HepG2 (cell line): ENCODE results near the gene CABLES2. TPM values are rescaled to one million over a fixed set of nuclear protein-coding genes. Genes with fewer than 3 reads are reported as not detected.

Source experiments
- ATF7-NPFF ChIP-seq: sonication (generic); formaldehyde crosslinking; IDR thresholded peaks from 2 replicates; pipeline ENCODE4 v1.8.1; 2023; ENCODE audit warnings: mild to moderate bottlenecking, low read depth, missing genetic modification reagents, moderate library complexity
- CAMTA2 ChIP-seq: sonication (generic); formaldehyde crosslinking; IDR thresholded peaks from 2 replicates; pipeline ENCODE4 v1.4.0; 2020; ENCODE audit warnings: mild to moderate bottlenecking, missing genetic modification reagents, borderline replicate concordance
- HHEX ChIP-seq: IDR thresholded peaks from 2 replicates; pipeline ENCODE4 v1.6.1; 2016; ENCODE audit warnings: control low read depth
- HNRNPUL1 ChIP-seq: fragments of 200-400 bp; formaldehyde crosslinking; IDR thresholded peaks from 2 replicates; pipeline ENCODE4 v1.6.1; 2017; ENCODE audit warnings: low read depth, mild to moderate bottlenecking, low read length, moderate library complexity
- IKZF4 ChIP-seq: sonication (generic); formaldehyde crosslinking; IDR thresholded peaks from 2 replicates; pipeline ENCODE4 v1.5.1; 2020; ENCODE audit warnings: borderline replicate concordance, mild to moderate bottlenecking, low read depth, missing genetic modification reagents; ENCODE audit errors: not compliant biosample characterization
- IRF2 ChIP-seq: IDR thresholded peaks from 2 replicates; pipeline ENCODE4 v1.6.1; 2018; ENCODE audit warnings: missing genetic modification reagents, missing compliant biosample characterization
- KLF9 ChIP-seq: IDR thresholded peaks from 2 replicates; pipeline ENCODE4 v1.6.1; 2016; ENCODE audit warnings: low read depth
- NCOA1 ChIP-seq: sonication (generic); formaldehyde crosslinking; IDR thresholded peaks from 2 replicates; pipeline ENCODE4 v1.9.0; 2021; ENCODE audit warnings: missing genetic modification reagents
- SIX1 ChIP-seq: sonication (generic); formaldehyde crosslinking; IDR thresholded peaks from 2 replicates; pipeline ENCODE4 v1.4.0; 2020; ENCODE audit warnings: missing genetic modification reagents, borderline replicate concordance
- TARDBP ChIP-seq: sonication (generic); formaldehyde crosslinking; IDR thresholded peaks from 2 replicates; pipeline ENCODE4 v1.8.0; 2022; ENCODE audit warnings: mild to moderate bottlenecking, missing genetic modification reagents
- ZNF138 ChIP-seq: sonication (generic); formaldehyde crosslinking; IDR thresholded peaks from 2 replicates; pipeline ENCODE4 v1.5.0; 2020; ENCODE audit warnings: mild to moderate bottlenecking, low read depth, missing genetic modification reagents
- ZNF260 ChIP-seq: sonication (generic); formaldehyde crosslinking; IDR thresholded peaks from 2 replicates; pipeline ENCODE4 v1.4.0; 2020; ENCODE audit warnings: missing genetic modification reagents, low read depth, mild to moderate bottlenecking, borderline replicate concordance
- ZNF354B ChIP-seq: sonication (generic); formaldehyde crosslinking; IDR thresholded peaks from 2 replicates; pipeline ENCODE4 v1.8.0; 2022; ENCODE audit warnings: mild to moderate bottlenecking, missing genetic modification reagents
- ZNF441 ChIP-seq: sonication (generic); formaldehyde crosslinking; IDR thresholded peaks from 2 replicates; pipeline ENCODE4 v1.7.0; 2021; ENCODE audit warnings: missing genetic modification reagents, borderline replicate concordance
- ZNF451 ChIP-seq: sonication (generic); formaldehyde crosslinking; IDR thresholded peaks from 2 replicates; pipeline ENCODE4 v1.5.0; 2020; ENCODE audit warnings: mild to moderate bottlenecking, missing genetic modification reagents
- ZNF644 ChIP-seq: IDR thresholded peaks from 2 replicates; pipeline ENCODE4 v1.6.1; 2016; ENCODE audit warnings: low read depth
- ZNF674 ChIP-seq: sonication (generic); formaldehyde crosslinking; IDR thresholded peaks from 2 replicates; pipeline ENCODE4 v1.5.0; 2020; ENCODE audit warnings: low read depth, mild to moderate bottlenecking, missing genetic modification reagents
- ZNF7 ChIP-seq: IDR thresholded peaks from 2 replicates; pipeline ENCODE4 v1.6.1; 2016; ENCODE audit warnings: missing biosample characterization, missing genetic modification reagents
- ZNF891 ChIP-seq: sonication (generic); formaldehyde crosslinking; IDR thresholded peaks from 2 replicates; pipeline ENCODE4 v1.5.0; 2020; ENCODE audit warnings: mild to moderate bottlenecking, missing genetic modification reagents
- ZZZ3 ChIP-seq: sonication (generic); formaldehyde crosslinking; IDR thresholded peaks from 2 replicates; pipeline ENCODE4 v1.4.0; 2020; ENCODE audit warnings: missing genetic modification reagents, mild to moderate bottlenecking, borderline replicate concordance
- polyA plus RNA-seq, 8 experiments: library from polyadenylated mRNA; depleted of rRNA in 3 of 8; stranded (reverse) in 7 of 8; unstranded in 1 of 8; fragments of >200 nt; fragmentation: Illumina TruSeq in 4 of 8; extraction: Trizol in 4 of 8; gene quantifications; 2 replicates each; pipeline versions ENCODE4 v1.2.1 to v1.2.3, GENCODE V29; 2011 to 2016; ENCODE audit warnings: low read depth in 4 of 8, missing spikeins in 1 of 8, mixed read lengths in 1 of 8; ENCODE audit not compliant: insufficient read depth in 1 of 8
- total RNA-seq, 5 experiments: library from RNA; depleted of rRNA; stranded (reverse); fragments of >200 nt; fragmentation: Illumina TruSeq; extraction: Trizol; gene quantifications; 2 replicates each; pipeline ENCODE4 v1.2.3, GENCODE V29; 2016; ENCODE audit warnings: low read depth in 1 of 5
- TF ChIP-seq, protein P1 (sequence below): sonication (generic); formaldehyde crosslinking; IDR thresholded peaks from 2 replicates; pipeline ENCODE4 v1.5.0; 2020; ENCODE audit warnings: missing genetic modification reagents
- TF ChIP-seq, protein P2 (sequence below): sonication (generic); formaldehyde crosslinking; IDR thresholded peaks from 2 replicates; pipeline ENCODE4 v1.4.0; 2020; ENCODE audit warnings: mild to moderate bottlenecking, low read depth, missing genetic modification reagents
- TF ChIP-seq, protein P3 (sequence below): IDR thresholded peaks from 2 replicates; pipeline ENCODE4 v1.6.1; 2012; ENCODE audit warnings: inconsistent platforms
- TF ChIP-seq, protein P4 (sequence below): sonication (generic); formaldehyde crosslinking; IDR thresholded peaks from 2 replicates; pipeline ENCODE4 v1.4.0; 2020; ENCODE audit warnings: missing genetic modification reagents, borderline replicate concordance

The CABLES2 gene
- total and polyA plus RNA-seq, 2 of the 13 experiments (the other 11 are each of a cell fraction or from before 2014, with no cell fraction given): 5.2 to 9.7 TPM

DNA sequence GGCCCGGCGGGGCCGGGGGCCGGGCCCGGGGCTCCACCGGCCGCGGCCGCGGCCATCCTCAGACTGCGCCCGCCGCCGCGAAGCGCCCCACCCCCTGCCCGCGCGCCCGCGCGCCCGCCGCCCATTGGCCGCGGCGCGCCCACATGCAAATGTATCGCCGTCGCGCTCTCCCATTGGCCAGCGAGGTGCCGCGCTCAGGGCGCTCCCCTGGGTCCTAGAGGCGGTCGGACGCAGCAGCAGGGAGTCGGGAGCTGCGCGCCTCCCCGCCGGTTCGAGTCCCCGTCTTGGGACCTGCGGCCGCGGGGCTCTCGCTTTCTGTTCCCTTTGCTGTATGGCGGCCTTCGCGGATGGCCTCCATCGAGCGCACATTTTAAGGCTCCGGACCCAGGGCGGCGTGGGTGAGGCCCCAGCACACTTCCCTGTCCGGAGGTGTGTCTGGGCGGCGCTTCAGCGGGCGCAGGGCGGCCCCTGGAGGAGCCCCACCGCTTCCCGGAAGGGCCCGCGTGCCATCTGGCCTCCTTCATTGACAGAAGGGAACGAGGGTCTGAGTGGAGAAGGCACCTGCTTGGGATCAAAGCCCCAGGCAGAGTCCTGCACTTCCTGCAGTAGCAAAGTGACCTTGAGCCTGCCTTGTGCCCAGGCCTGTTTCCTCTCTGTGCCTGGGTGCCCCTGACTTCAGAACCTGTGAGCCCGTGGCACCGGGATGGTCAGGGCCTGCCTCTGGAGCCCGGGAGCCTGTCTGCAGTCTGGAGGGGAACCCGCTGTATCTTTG lies at the start of gene CABLES2 (continued):
- TF ChIP-seq ZNF644 (CRISPR knock-in tag) (no peak), NCOA1 (no peak), HHEX (CRISPR knock-in tag) (no peak), SIX1 (peak; percentile 63; the same call in 1 of the 2 replicates), CAMTA2 (CRISPR knock-in tag) (peak; percentile 94; the same call in 1 of the 2 replicates), ZNF7 (CRISPR knock-in tag) (peak; percentile 51; the same call in 1 of the 2 replicates), IKZF4 (CRISPR knock-in tag) (peak; percentile 76), ZZZ3 (CRISPR knock-in tag) (0 out of 2 replicates have a peak, but pooled peaks have one; percentile 76), HNRNPUL1 (no peak), ZNF138 (peak; percentile 85; the same call in 1 of the 2 replicates), KLF9 (CRISPR knock-in tag) (0 out of 2 replicates have a peak, but pooled peaks have one; percentile 34), TARDBP (peak; percentile 86), ZNF260 (CRISPR knock-in tag) (no peak), IRF2 (CRISPR knock-in tag) (peak; percentile 73; the same call in 1 of the 2 replicates), ATF7-NPFF (peak; percentile 92; the same call in 1 of the 2 replicates), ZNF354B (CRISPR knock-in tag) (no peak), ZNF891 (CRISPR knock-in tag) (no peak; the same call in 1 of the 2 replicates), ZNF674 (CRISPR knock-in tag) (peak; percentile 91; the same call in 1 of the 2 replicates), ZNF441 (CRISPR knock-in tag) (no peak), ZNF451 (CRISPR knock-in tag) (peak; percentile 89)
- TF ChIP-seq, protein P1, sequence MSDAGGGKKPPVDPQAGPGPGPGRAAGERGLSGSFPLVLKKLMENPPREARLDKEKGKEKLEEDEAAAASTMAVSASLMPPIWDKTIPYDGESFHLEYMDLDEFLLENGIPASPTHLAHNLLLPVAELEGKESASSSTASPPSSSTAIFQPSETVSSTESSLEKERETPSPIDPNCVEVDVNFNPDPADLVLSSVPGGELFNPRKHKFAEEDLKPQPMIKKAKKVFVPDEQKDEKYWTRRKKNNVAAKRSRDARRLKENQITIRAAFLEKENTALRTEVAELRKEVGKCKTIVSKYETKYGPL: peak; percentile 78; the same call in 1 of the 2 replicates
- TF ChIP-seq, protein P2, sequence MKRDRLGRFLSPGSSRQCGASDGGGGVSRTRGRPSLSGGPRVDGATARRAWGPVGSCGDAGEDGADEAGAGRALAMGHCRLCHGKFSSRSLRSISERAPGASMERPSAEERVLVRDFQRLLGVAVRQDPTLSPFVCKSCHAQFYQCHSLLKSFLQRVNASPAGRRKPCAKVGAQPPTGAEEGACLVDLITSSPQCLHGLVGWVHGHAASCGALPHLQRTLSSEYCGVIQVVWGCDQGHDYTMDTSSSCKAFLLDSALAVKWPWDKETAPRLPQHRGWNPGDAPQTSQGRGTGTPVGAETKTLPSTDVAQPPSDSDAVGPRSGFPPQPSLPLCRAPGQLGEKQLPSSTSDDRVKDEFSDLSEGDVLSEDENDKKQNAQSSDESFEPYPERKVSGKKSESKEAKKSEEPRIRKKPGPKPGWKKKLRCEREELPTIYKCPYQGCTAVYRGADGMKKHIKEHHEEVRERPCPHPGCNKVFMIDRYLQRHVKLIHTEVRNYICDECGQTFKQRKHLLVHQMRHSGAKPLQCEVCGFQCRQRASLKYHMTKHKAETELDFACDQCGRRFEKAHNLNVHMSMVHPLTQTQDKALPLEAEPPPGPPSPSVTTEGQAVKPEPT (CRISPR knock-in tag): peak; percentile 82
- TF ChIP-seq, protein P3, sequence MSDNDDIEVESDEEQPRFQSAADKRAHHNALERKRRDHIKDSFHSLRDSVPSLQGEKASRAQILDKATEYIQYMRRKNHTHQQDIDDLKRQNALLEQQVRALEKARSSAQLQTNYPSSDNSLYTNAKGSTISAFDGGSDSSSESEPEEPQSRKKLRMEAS: peak; percentile 91
- TF ChIP-seq, protein P4, sequence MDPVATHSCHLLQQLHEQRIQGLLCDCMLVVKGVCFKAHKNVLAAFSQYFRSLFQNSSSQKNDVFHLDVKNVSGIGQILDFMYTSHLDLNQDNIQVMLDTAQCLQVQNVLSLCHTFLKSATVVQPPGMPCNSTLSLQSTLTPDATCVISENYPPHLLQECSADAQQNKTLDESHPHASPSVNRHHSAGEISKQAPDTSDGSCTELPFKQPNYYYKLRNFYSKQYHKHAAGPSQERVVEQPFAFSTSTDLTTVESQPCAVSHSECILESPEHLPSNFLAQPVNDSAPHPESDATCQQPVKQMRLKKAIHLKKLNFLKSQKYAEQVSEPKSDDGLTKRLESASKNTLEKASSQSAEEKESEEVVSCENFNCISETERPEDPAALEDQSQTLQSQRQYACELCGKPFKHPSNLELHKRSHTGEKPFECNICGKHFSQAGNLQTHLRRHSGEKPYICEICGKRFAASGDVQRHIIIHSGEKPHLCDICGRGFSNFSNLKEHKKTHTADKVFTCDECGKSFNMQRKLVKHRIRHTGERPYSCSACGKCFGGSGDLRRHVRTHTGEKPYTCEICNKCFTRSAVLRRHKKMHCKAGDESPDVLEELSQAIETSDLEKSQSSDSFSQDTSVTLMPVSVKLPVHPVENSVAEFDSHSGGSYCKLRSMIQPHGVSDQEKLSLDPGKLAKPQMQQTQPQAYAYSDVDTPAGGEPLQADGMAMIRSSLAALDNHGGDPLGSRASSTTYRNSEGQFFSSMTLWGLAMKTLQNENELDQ: peak; percentile 95; the same call in 1 of the 2 replicates
